22Rv1 (cell line): Measurements from ENCODE around the gene TYMP.

Source experiments
- H3K27ac ChIP-seq: fragments of 450-650 bp; 2 replicates; pipeline ENCODE4 v1.5.1; 2017
- ZFX ChIP-seq: fragments of 450-650 bp; IDR thresholded peaks from 2 replicates; pipeline ENCODE4 v1.6.1; 2017; ENCODE audit warnings: antibody characterized with exemption, borderline replicate concordance
- TF ChIP-seq, protein P1 (sequence below): fragments of 450-650 bp; IDR thresholded peaks from 2 replicates; pipeline ENCODE4 v1.5.1; 2017; ENCODE audit warnings: mild to moderate bottlenecking

Gene TYMP

DNA sequence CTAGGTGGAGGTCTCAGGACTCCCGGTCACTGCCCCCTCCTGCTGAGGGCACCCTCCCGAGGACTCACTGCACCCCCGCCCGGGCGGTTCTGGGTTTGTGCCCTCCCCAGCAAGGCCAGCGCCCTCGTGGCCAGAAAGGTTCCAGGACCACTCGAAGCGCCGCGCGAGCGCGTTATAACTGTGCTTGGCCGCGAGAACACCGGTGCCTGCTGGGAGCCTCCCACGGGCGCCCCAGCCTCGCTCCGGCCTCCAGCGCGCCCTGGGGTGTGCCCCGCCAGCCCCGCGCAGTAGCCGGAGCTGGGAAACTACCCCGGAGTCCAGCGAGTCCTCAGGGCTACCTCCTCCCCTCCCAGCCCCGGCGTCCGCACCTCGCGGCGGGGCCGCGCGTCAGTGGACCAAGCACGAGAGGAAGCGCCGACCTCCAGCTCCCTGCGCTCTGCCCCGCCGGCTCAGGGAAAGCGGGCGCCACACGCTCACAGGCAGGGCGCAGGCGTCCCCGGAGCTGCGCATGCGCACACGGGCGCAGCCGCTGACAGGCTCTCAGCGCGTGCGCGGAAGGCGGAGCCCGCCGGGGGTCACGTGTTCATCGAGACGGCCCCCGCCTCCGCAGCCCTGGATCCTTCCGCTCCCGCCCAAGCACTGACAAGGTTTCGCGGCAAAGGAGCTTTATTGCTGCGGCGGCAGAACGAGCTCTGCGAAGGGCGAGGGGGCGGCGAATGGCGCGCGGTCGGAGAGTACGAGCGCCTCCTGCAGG, 4.5 kb downstream of the TYMP start, which contains the start of gene SCO2:
SCO2 (minus strand) TSS at position 495 of the 754 bp plus-strand sequence. CDS start 1,187 bp downstream, outside the sequence.
- peak within 1 kb of the TSS; percentile 99 for H3K27ac ChIP-seq
- no peak for TF ChIP-seq ZFX
- TF ChIP-seq, protein P1, sequence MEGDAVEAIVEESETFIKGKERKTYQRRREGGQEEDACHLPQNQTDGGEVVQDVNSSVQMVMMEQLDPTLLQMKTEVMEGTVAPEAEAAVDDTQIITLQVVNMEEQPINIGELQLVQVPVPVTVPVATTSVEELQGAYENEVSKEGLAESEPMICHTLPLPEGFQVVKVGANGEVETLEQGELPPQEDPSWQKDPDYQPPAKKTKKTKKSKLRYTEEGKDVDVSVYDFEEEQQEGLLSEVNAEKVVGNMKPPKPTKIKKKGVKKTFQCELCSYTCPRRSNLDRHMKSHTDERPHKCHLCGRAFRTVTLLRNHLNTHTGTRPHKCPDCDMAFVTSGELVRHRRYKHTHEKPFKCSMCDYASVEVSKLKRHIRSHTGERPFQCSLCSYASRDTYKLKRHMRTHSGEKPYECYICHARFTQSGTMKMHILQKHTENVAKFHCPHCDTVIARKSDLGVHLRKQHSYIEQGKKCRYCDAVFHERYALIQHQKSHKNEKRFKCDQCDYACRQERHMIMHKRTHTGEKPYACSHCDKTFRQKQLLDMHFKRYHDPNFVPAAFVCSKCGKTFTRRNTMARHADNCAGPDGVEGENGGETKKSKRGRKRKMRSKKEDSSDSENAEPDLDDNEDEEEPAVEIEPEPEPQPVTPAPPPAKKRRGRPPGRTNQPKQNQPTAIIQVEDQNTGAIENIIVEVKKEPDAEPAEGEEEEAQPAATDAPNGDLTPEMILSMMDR, result no peak

DNA sequence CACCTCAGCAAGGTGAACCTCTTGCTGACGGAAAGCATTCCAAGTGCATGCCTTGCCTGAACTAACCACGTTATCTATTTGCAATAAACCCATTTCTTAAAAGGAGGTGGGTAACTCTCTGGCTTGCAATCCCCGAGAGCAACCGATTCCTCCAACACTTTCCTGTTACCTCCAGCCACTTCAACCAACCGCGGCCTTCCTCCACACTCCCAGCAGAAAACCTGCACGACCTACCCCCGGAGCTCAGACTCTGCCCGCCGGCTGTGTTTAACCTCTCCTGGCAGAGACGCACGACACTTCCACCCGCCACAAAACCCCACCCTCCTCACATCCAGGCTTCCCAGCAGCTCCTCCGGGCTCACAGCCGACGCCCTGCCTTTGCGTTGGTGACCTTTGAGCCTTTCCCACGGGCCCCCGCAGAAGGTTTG, 5.1 kb downstream of the TYMP start:
- peak overlapping the region; percentile 99 for H3K27ac ChIP-seq
- TF ChIP-seq, protein P1, result no peak
- TF ChIP-seq ZFX, result no peak

DNA sequence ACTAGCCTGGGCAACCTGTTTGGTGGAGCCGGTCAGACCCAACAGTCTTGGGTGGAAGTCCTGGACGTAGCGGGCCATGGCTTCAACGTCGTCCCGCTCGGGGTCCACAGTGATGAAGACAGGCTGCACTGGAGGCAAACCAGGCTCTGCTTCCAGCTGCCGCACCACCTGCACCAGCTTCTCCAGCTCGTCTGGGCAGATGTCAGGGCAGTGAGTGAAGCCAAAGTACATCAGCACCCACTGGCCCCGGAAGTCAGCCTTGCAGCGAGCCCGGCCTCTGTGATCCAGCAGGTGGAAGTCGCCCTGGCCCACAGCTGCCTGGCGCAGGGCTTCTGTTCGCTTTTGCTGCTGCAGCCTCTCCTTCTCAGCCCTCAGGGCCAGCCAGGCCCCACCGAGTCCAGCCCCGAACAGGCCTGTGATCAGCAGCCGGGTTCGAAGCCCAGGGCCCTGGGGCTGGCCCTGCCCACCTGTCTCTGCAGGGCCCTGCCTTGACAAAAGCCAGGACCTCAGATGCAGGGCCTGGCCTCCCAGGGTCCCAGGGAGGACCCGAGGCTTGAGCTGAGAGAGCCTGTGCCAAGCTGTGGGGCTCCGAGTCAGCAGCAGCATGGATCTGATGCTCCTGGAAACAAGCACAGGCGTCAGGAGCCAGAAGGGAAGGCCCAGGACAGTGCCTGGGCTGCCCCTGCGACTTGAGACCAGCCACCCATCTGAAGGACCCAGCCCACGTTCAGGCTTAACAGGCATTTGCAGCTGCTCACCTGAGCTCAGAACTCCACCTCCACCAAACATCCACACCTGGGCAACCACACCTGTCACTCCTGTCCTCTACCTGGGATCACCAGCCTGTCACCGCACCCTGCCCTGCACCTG, 5.8 kb downstream of the TYMP start:
- H3K27ac ChIP-seq, result peak overlapping the region; percentile 99
- TF ChIP-seq ZFX, result no peak
- TF ChIP-seq, protein P1, result no peak

DNA sequence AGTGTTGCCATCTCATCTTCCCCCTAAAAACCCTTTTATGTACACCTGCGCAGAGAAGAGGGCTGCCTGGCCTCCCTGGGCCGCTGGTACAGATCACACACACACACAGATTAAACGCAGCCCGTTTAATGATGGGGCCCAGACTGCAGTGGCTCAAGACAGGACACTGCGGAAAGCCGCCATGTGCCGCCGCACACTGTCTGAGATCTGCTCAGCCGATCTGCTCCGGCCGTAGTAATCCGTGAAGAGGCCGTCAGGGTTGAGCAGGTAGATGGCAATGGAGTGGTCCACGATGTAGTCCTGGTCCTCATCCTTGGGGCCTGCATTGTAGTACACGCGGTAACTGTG, 6.4 kb downstream of the TYMP start:
- TF ChIP-seq, protein P1, result no peak
- TF ChIP-seq ZFX, result no peak
- H3K27ac ChIP-seq, result peak overlapping the region; percentile 99

DNA sequence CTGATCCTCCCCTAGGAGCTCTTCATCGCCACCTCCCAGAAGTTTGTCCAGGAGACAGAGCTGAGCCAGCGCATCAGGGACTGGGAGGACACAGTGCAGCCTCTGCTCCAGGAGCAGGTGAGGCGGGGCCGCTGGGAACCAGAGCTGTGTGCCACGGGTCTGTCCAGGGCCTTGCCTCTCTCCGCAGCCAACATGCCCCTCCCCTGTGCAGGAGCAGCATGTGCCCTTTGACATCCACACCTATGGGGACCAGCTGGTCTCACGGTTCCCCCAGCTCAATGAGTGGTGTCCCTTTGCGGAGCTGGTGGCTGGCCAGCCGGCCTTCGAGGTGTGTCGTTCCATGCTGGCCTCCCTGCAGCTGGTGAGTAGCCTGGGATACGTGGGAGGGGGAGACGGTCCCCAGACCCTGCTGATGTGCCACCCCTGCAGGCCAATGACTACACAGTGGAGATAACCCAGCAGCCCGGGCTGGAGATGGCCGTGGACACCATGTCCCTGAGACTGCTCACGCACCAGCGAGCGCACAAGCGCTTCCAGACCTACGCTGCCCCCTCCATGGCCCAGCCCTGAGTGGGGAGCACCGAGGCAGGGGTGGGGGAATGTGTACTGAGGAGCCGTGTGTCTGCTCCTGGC, 6.9 kb downstream of the TYMP start:
- TF ChIP-seq ZFX, result no peak
- H3K27ac ChIP-seq, result peak overlapping the region; percentile 99

DNA sequence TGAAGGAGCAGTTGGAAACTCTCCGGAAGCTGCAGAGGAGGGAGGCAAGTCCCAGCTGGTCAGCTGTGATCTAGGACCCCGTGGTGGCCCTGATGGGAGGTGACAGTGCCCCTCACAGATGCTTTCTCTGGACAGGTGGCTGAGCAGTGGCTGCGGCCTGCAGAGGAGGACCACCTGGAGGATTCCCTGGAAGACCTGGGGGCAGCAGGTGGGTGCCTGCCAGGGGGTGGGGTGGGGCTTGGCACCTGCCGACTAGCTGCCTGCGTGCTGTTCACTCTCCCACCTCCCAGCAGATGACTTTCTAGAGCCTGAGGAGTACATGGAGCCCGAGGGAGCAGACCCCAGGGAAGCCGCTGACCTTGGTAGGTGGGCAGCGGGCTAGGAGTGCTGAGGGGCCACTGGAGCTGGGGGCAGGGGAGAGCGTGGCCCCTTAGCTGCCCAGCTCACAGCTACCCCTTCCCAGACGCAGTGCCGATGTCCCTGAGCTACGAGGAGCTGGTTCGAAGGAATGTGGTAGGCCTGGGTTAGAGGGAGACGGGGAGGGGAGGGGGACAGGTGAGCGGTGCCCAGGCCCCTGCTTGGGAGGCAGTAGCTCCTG, 7.5 kb downstream of the TYMP start:
- H3K27ac ChIP-seq, result no peak overlapping the region
- TF ChIP-seq, protein P1, result no peak
- no peak for TF ChIP-seq ZFX

DNA sequence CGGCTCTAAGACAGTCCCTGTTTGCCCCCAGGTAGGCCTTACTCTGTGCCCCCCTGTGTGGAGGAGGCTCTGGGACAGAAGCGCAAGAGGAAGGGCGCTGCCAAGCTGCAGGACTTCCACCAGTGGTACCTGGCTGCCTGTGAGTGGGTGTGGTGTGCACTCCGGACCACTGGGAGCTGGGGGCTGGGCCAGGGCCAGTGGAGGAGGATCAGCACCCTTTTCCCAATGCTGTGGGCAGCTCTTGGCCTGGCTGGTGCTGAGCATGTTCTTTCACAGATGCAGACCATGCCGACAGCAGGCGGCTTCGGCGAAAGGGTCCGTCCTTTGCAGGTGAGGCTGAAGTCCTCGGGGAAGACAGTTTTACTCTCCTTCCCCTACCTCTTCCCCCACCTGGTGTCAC, 8.1 kb downstream of the TYMP start:
- TF ChIP-seq, protein P1, result no peak
- TF ChIP-seq ZFX, result no peak
- no peak overlapping the region for H3K27ac ChIP-seq
